OCI-LY3 (cell line): Measurements from ENCODE around the gene CX3CL1.

Experiments used
- EZH2phosphoT487 ChIP-seq: fragments of 200-600 bp; shearing (Covaris generic); IDR thresholded peaks from 2 replicates; pipeline ENCODE4 v1.6.1; 2018; ENCODE audit warnings: antibody characterized with exemption, mixed run types, low read depth
- TF ChIP-seq, protein P1 (sequence below): fragments of 200-600, 300-600 bp; sonication (generic); IDR thresholded peaks from 2 replicates; pipeline ENCODE4 v1.5.1; 2014; ENCODE audit warnings: antibody characterized with exemption, low read length, low read depth

DNA sequence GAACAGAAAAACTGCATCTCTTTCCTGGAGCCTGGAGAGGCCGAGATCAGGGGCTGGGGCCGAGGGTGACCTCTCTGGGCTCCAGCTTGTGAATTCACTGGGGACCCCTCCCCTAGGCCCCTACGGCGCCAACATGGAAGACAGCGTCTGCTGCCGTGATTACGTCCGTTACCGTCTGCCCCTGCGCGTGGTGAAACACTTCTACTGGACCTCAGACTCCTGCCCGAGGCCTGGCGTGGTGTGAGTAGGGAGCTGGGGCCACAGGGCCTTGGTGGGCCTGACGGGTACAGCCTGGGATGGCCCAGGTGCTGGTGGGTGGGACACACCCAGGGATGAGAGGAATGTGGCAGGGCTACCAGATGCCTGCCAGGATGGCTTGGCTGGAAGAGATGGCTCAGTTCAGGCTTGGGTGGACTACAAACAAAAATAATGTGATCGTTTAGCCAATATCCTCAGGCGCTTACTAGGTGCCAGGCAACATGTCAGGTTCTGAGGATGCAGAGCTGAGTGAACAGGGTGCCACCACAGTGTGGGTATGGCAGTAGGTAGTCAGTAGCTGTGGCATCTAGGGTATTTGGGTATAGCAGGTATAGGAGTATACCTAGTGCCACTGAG, 11.9 kb upstream of the CX3CL1 start:
- TF ChIP-seq, protein P1, sequence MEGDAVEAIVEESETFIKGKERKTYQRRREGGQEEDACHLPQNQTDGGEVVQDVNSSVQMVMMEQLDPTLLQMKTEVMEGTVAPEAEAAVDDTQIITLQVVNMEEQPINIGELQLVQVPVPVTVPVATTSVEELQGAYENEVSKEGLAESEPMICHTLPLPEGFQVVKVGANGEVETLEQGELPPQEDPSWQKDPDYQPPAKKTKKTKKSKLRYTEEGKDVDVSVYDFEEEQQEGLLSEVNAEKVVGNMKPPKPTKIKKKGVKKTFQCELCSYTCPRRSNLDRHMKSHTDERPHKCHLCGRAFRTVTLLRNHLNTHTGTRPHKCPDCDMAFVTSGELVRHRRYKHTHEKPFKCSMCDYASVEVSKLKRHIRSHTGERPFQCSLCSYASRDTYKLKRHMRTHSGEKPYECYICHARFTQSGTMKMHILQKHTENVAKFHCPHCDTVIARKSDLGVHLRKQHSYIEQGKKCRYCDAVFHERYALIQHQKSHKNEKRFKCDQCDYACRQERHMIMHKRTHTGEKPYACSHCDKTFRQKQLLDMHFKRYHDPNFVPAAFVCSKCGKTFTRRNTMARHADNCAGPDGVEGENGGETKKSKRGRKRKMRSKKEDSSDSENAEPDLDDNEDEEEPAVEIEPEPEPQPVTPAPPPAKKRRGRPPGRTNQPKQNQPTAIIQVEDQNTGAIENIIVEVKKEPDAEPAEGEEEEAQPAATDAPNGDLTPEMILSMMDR, result no peak
- no peak for TF ChIP-seq EZH2phosphoT487
